Coronary artery (tissue), 2 donors: ENCODE measurements around the gene ACTN1.
A peak's percentile ranks its signal among the peaks of the same experiment; 100 is the strongest.

Source experiments
- DNase-seq: peaks from one replicate; pipeline ENCODE4 v3.0.0-alpha.2; 2017; ENCODE audit warnings: low spot score
- H3K27ac ChIP-seq, 2 donors: fragments of 200-600 bp; sonication (generic); one replicate each; pipeline ENCODE4 v1.5.1; 2016 to 2019
- H3K4me3 ChIP-seq: fragments of 200-600 bp; sonication (generic); 2 replicates; pipeline ENCODE4 v1.5.1; 2016; ENCODE audit warnings: mild to moderate bottlenecking, moderate library complexity
- CTCF ChIP-seq: fragments of 200-600 bp; sonication (generic); IDR thresholded peaks from one replicate; pipeline ENCODE4 v1.5.1; 2019; ENCODE audit warnings: antibody characterized with exemption

ACTN1 gene

GRCh38 chr14:68898248-68899032 lies 80.7 kb downstream of the ACTN1 start:
- TF ChIP-seq CTCF = no peak
- H3K27ac ChIP-seq = peak overlapping the region; percentile 56 to 85
- DNase-seq = no peak
- no peak overlapping the region for H3K4me3 ChIP-seq

DNA sequence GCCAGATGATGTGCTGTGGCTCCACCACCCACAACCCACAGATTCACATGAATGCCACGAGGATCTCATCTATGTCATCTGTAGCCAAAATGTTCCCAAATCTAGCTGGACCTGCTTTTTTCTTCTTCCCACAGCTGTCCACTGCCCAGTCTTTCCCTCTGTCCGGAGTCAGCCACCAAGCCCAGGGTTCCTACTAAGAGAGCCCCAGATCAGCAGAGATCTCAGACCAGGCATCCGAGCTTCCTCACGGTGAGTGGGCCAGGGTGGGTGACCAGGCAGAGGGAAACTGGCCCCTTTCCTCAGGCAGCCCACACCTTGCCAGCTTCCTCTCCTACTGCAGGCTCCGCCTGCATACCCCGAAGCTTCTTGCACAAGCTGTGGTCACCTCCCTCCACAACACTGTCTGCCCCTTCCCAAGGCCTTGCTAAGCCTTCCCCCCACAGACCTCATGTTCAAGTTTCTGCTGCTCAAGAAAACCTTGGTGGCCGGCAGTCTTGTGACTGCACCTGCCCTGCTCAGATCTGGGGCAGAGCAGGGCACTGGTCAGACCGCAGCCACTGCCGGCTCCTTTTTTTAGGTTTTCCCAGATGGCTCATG lies 81.4 kb downstream of the ACTN1 start:
- no peak for TF ChIP-seq CTCF
- Histone ChIP-seq H3K27ac (peak overlapping the region; percentile 56), H3K4me3 (no peak overlapping the region)
- no peak for DNase-seq

DNA sequence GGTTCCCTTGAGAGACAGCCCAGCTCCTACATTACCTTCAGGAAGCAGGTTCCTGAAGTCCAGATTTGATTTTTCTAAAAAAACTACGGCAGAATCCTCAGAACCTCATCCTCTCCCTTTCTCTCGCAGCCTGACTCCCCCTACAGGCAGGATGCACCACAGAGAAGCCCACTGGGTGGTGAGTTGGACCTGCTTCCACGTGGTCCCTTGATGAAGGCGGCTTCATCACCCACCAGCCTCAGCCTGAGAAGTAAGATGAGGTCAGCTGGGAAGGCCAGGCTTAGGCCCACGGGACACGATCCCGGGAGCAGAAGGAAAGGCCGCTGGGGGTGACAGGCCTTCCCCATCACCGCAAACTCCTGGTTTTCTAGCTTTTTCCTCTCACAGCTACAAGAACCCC lies 83.0 kb downstream of the ACTN1 start:
- peak; percentile 71 for DNase-seq
- Histone ChIP-seq H3K27ac (peak overlapping the region; percentile 51 to 79), H3K4me3 (no peak overlapping the region)
- TF ChIP-seq CTCF = no peak

DNA sequence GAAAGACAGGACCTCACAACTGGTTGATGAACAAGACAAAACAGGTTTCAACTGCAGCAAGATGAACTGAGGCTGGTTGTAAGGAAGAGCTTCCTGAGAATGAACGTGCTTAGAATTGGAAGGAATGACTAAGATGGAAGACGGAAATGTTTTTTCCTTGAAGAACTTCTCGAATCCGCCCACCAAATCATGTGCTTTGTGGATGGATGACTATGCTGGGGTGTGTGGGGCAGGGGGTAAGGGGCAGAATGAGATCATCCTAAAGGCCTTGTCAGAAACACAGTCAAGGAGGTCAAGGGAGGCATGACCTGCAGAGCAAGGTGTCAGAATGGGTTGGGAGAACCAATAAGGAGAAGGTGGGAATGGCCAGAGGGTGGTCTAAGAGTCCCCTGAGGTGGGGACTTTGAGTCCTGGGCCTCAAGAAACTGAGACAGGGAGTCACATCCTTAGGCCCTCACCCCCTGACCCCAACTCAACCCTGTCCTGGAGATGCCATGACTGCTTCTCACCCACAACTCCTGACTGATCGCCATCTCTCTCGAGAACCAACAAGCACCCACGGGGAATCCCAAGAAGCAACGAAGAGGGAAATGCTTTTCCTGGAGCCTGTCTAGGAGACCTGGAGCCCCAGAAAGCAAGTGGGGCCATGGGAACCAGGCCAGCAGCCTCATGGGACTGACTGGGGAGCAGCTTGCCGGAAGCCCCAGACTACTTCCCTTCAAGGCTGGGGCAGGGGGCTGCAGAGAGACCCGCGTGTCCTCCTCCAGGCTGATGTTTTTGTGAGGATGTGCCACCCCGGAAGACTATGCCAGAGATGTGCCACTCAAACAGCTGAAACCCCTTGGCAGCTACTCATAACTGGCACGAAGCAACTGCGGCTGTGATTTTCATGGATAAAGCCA lies 84.0 kb downstream of the ACTN1 start:
- no peak for TF ChIP-seq CTCF
- Histone ChIP-seq H3K27ac (peak overlapping the region; percentile 51 to 79), H3K4me3 (no peak overlapping the region)
- DNase-seq = peak; percentile 70

- TF ChIP-seq CTCF = no peak
- DNase-seq = peak; percentile 74
- Histone ChIP-seq H3K27ac (peak overlapping the region; percentile 51 to 79), H3K4me3 (no peak overlapping the region)
These were observed 85.0 kb downstream of the ACTN1 start for GRCh38 chr14:68894123-68894522.

DNA sequence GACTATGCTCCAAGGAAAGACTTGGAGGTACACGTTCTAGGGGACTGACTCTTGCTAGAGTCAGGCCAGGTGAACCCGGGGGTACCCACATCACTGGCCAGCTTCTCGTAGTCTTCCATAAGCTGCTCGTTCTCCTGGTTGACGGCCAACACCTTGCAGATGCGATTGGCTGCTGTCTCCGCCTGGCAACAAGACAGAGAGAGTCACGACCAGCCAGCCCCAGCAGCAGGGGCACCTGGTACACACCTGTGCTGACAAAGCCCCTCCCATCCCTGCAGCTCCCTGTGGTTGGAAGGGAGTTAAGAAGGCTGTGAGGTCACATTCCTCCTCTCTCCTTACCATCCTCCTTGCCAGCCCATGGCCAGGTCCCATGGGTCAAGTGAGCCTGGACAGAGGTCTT lies 85.5 kb downstream of the ACTN1 start:
- Histone ChIP-seq H3K4me3 (no peak overlapping the region), H3K27ac (peak overlapping the region; percentile 12 to 79)
- no peak for DNase-seq
- no peak for TF ChIP-seq CTCF
